Activated CD4-positive, alpha-beta T cell treated with anti-CD3 and anti-CD28 coated beads, Interleukin-2, Interleukin-4, amounts not matched to agents 100 ng/mL and 50 ng/mL, durations not matched to agents 16 hours and 8 hours (primary cell): Measurements from ENCODE around the gene TRMT112.

ENCODE experiments used
- DNase-seq: peaks from one replicate; pipeline ENCODE4 v3.0.0-alpha.2; 2020; ENCODE audit warnings: low spot score

TRMT112 gene

GRCh38 chr11:64275031-64275800, 42.1 kb downstream of the TRMT112 start:
- no peak for DNase-seq

GRCh38 chr11:64269540-64270220, 47.7 kb downstream of the TRMT112 start:
- DNase-seq: peak; percentile 99

- DNase-seq: peak; percentile 64
Measured at GRCh38 chr11:64268893-64269539, 48.3 kb downstream of the TRMT112 start.

- DNase-seq: no peak
Measured at GRCh38 chr11:64268025-64268892, 49.1 kb downstream of the TRMT112 start.

GRCh38 chr11:64267207-64267945, 50.0 kb downstream of the TRMT112 start:
- DNase-seq: no peak
